SHP77 (cell line): ENCODE measurements around the gene CFLAR.
"Not testable (repeated sequence)": the region's sequence is repeated elsewhere in the genome, so short reads cannot be mapped to it uniquely, and the experiment has no call there.

Experiments used
- DNase-seq, 2 experiments: peaks; one replicate each; lab custom pipeline; 2025; lab: John Stamatoyannopoulos, UW

CFLAR gene

GRCh38 chr2:201116115-201116958, at the start of gene CFLAR:
CFLAR (plus strand) TSS chr2:201116164; CDS start chr2:201129866, 13,702 bp downstream.
- peak; percentile 69 to 74 for DNase-seq

DNA sequence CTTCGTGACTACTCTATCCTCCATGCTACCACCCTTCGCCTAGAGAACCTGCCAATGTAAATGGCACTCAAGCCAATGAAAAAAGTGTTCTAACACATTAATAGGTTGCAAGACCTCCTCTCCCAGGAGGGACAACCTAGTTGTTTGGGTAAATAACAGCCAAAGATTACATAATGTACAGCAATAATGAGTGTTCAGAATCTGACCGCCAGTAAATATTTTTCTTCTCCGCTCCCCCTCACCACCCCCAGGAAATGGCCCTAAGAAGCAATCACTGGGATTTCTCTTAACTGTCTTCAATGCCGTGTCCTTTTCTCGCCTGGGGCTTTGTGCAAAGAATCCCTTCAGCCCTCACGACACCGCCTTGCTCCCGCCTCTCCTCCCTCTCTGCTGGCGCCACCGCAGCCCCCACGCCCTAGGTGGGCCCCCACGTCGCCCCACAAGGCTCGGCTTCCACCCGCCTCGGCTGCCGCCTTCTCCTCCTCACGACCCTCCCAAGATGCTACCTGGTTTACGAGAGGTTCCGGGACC, 45.0 kb upstream of the CFLAR start:
- DNase-seq = peak in 1 of 2 experiments; percentile 3

GRCh38 chr2:201071479-201072200, 44.3 kb upstream of the CFLAR start, which contains the start of the genes HYCC2 and NDUFB3:
HYCC2 (minus strand) TSS chr2:201071671; CDS start chr2:201024009, 47,662 bp downstream.
NDUFB3 (plus strand) TSS chr2:201072001; CDS start chr2:201078883, 6,882 bp downstream.
- DNase-seq = peak; percentile 86 to 87

- DNase-seq = peak in 1 of 2 experiments; percentile 39
These were observed 43.8 kb upstream of the CFLAR start for GRCh38 chr2:201072201-201072530.

GRCh38 chr2:201073071-201073470, 42.9 kb upstream of the CFLAR start:
- DNase-seq = no peak

DNA sequence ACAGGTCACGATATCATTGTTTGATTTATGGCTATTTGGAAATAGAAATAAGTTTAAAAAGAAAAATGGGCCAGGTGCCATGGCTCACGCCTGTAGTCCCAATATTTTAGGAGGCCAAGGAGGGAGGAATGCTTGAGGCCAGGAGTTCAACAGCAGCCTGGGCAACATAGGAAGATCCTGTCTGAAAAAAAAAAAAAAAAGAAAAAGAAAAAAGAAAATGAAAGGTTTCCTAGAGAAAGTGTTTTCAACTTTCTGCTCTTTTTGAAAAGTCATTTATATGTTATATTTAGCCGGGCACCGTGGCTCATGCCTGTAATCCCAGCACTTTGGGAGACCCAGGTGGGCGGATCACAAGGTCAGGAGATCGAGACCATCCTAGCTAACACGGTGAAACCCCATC, 41.0 kb upstream of the CFLAR start:
- DNase-seq = no peak

- DNase-seq = no peak
These were observed 31.1 kb upstream of the CFLAR start for GRCh38 chr2:201084863-201085262.

- DNase-seq = no peak
These were observed 25.4 kb upstream of the CFLAR start for GRCh38 chr2:201090574-201090973.

DNA sequence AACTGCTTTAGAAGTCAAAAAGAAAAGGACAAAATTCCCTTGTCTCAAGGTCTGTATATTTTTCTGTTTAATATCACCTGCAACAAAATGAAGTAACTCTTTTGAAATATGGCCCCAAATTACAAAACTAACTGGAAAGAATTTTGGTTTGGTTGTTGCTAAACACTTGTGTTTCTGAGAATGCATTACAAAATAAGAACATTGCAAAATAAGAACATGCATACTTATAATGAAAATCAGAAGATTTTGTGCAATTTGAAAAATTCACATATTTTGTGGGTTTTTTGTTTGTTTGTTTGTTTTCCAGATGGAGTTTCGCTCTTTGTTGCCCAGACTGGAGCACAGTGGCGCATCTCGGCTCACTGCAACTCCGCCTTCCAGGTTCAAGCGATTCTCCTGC, 22.4 kb upstream of the CFLAR start:
- DNase-seq = no peak

- DNase-seq = no peak
These were observed 15.5 kb upstream of the CFLAR start for GRCh38 chr2:201100497-201100896.

DNA sequence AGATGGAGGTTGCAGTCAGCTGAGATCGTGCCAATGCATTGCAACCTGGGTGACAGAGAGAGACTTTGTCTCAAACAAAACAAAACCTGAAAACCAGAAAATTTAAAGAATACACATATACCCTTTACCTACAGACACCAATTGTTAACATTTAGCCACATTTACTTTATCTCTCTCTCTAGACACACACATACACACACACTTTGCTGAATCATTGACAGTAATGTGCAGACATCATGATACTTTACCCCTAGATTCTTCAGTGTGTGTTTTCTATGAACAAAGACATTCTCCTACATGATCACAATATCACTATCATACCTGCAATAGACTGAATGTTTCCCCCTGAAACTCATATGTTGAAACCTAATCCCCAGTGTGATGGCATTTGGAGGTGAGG, 10.2 kb upstream of the CFLAR start:
- DNase-seq = no peak

- no peak for DNase-seq
These were observed 8.3 kb upstream of the CFLAR start for GRCh38 chr2:201107624-201108023.

GRCh38 chr2:201108341-201108740, 7.6 kb upstream of the CFLAR start:
- DNase-seq = no peak

DNA sequence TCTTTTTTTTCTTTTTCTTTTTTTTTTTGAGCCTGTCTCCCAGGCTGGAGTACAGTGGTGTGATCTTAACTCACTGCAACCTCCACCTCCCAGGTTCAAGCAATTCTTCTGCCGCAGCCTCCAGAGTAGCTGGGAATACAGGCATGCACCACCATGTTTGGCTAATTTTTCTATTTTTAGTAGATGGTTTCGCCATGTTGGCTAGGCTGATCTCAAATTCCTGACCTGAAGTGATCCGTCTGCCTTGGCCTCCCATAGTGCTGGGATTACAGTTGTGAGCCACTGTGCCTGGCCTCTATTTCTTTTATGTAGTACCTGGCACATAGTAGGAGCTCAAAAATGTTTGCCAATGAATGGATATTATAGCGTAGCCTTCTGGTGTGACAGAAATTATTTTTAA, 6.8 kb upstream of the CFLAR start:
- no peak for DNase-seq

DNA sequence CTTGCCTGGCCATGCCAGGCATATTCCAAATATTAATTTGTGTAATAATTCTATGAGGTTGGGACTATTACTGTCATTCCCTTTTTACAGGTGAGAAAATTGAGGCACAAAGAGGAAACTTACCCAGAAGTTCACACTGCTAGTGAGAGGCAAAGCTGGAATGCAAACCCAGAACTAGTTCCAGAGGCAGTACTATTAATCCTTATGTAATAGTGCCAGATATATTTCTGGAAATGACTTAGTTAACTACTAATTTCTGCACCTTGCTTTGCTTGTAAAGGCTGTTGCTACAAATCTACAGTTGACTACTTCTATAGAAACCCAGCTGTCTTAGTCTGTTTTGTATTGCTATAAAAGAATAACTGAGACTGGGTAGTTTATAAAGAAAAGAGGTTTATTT, 5.3 kb upstream of the CFLAR start:
- DNase-seq = no peak

- no peak for DNase-seq
These were observed 4.9 kb upstream of the CFLAR start for GRCh38 chr2:201111096-201111495.

DNA sequence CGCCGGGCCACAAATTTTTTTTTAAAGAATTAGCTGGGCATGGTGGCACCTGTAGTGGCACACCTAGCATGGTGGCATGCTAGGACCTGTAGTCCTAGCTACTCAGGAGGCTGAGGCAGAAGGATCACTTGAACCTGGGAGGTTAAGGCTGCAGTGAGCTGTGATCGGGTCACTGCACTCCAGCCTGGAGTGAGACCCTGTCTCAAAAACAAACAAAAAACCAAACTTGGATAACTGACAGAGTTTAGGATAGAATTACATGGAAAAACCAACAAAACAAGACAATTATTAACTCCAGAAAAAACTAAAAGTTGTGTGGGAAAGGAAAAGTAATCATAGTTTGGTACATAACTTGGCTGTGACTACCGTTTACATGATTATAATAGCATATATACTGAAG, 1.6 kb upstream of the CFLAR start:
- no peak for DNase-seq

GRCh38 chr2:201114846-201115245, 1.1 kb upstream of the CFLAR start:
- DNase-seq = no peak

DNA sequence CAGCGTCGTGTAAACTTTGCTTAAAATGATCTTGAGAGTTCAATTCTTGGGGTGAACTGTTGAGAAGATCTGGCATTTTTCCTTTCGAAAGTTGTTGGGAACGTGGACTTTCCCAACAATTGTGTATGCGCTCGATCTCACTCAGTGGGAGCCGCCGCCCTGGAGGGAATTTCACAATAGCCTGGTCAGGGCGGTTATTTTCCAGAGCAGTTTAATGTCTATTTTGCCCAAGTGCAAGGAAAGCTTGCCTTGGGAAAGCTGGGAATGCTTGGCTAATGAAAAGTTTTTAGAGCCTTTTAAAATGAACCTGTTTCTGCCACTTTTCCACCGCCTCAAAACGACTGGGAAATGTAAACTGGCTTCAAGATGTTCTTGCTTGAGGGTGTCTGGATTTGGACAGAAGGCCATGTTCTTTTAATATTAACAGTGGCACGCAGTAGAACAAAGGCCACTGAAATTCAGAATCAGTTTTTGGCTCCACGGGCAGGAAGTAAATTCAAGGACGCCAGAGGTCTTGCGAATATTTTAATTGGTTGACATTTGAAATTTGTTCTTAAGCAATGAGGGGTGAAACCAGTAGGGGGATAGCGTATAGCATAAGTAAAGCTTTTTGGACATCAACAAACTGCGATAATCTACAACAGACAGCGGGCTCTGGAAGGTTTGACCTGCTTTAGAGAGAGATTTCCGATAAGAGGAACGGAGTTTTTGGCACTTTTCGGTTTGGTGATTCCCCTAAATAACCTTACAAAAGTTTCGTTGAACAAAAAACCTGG, 1.2 kb downstream of the CFLAR start:
- DNase-seq = peak; percentile 29 to 55

DNA sequence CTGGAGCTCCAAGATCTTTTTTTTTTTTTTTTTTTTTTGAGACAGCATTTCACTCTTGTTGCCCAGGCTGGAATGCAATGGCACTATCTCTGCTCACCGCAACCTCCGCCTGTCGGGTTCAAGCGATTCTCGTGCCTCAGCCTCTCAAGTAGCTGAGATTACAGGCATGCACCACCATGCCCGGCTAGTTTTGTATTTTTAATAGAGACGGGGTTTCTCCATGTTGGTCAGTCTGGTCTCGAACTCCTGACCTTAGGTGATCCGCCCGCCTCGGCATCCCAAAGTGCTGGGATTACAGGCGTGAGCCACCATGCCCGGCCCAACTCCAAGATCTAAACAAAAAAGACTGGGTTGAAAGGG, 1.8 kb downstream of the CFLAR start:
- not testable (repeated sequence) for DNase-seq

GRCh38 chr2:201118121-201118960, 2.4 kb downstream of the CFLAR start:
- DNase-seq = no peak
